Transverse colon (tissue), 3 donors: ENCODE results near the gene C10orf90.

ENCODE experiments used
- CTCF ChIP-seq, 5 experiments: fragments of 200-600 bp in 3 of 5; fragments of 450-650 bp in 2 of 5; sonication (generic) in 3 of 5; IDR thresholded peaks; 1 replicate in 2 of 5; 2 replicates in 3 of 5; pipeline ENCODE4 v1.5.1; 2016 to 2017; ENCODE audit warnings: antibody characterized with exemption in 5 of 5, inconsistent platforms in 3 of 5, mild to moderate bottlenecking in 2 of 5, moderate library complexity in 1 of 5
- POLR2A ChIP-seq: fragments of 450-650 bp; IDR thresholded peaks from one replicate; pipeline ENCODE4 v1.6.1; 2016; ENCODE audit warnings: antibody characterized with exemption, mild to moderate bottlenecking, moderate library complexity

- no peak for TF ChIP-seq CTCF (IDR thresholded peaks at IDR 0.05)
- no peak for TF ChIP-seq POLR2A
Observed at GRCh38 chr10:126592901-126593300, 77.6 kb downstream of the C10orf90 start.
